ENCODE data around the gene PPM1M. TPM values are rescaled to one million over a fixed set of nuclear protein-coding genes. Genes with fewer than 3 reads are reported as not detected.

Gene PPM1M
- total RNA-seq, 2 donors from 2014 or later, result 22.4 to 33.2 TPM

GRCh38 chr3:52238193-52238760 lies 7.3 kb upstream of the PPM1M start:
- WGBS, result 6% methylated on average over 11 of the region's 11 CpGs

GRCh38 chr3:52238761-52239701 lies 6.5 kb upstream of the PPM1M start, which contains the start of gene TWF2:
Gene TWF2, minus strand, starts transcription at chr3:52239158. Its CDS starts 142 bp downstream, at chr3:52239016.
- no peaks in the 10 kb centered on the region for H3K9me3 ChIP-seq
- TF ChIP-seq POLR2A (IDR thresholded peaks at IDR 0.05) (peak; percentile 88), POLR2AphosphoS5 (IDR thresholded peaks at IDR 0.05) (peak; percentile 63)
- TF ChIP-seq, protein P1, sequence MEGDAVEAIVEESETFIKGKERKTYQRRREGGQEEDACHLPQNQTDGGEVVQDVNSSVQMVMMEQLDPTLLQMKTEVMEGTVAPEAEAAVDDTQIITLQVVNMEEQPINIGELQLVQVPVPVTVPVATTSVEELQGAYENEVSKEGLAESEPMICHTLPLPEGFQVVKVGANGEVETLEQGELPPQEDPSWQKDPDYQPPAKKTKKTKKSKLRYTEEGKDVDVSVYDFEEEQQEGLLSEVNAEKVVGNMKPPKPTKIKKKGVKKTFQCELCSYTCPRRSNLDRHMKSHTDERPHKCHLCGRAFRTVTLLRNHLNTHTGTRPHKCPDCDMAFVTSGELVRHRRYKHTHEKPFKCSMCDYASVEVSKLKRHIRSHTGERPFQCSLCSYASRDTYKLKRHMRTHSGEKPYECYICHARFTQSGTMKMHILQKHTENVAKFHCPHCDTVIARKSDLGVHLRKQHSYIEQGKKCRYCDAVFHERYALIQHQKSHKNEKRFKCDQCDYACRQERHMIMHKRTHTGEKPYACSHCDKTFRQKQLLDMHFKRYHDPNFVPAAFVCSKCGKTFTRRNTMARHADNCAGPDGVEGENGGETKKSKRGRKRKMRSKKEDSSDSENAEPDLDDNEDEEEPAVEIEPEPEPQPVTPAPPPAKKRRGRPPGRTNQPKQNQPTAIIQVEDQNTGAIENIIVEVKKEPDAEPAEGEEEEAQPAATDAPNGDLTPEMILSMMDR (IDR thresholded peaks at IDR 0.05), result peak in 2 of 4 experiments; percentile 57 to 63
- H3K27ac ChIP-seq, result peak within 1 kb of the TSS; percentile 83 to 90
- peak; percentile 66 for DNase-seq (ENCODE audit: low spot score)
- H3K4me3 ChIP-seq, result peak within 1 kb of the TSS; percentile 82 to 94
- intact Hi-C loops (cut with DNase I), result loop anchor here (5.0 kb wide), 1 partner anchor 48 kb away; the partner anchor contains the start of gene GLYCTK
- H3K36me3 ChIP-seq, result no peaks in the 10 kb centered on the region
- no peaks in the 10 kb centered on the region for H3K27me3 ChIP-seq (replicated peaks; ENCODE audit: insufficient read depth)
- 0% methylated on average over 77 of the region's 92 CpGs for WGBS
- H3K4me1 ChIP-seq (replicated peaks), result peaks cover 18% of the 10 kb centered on the region

More at GRCh38 chr3:52238193-52238760, 7.3 kb upstream of the PPM1M start:
- intact Hi-C loops (cut with DNase I), result loop anchor here (5.0 kb wide), 1 partner anchor 49 kb away; the partner anchor contains the start of gene GLYCTK
- Histone ChIP-seq H3K9me3 (no peaks in the 10 kb centered on the region), H3K4me1 (replicated peaks) (peaks cover 18% of the 10 kb centered on the region), H3K4me3 (peak overlapping the region; percentile 82 to 94), H3K36me3 (no peaks in the 10 kb centered on the region), H3K27me3 (replicated peaks; ENCODE audit: insufficient read depth) (no peaks in the 10 kb centered on the region), H3K27ac (peak overlapping the region; percentile 83 to 90)
- TF ChIP-seq POLR2A (IDR thresholded peaks at IDR 0.05), result no peak
- no peak for TF ChIP-seq POLR2AphosphoS5 (IDR thresholded peaks at IDR 0.05)
- TF ChIP-seq, protein P1 (IDR thresholded peaks at IDR 0.05), result no peak
- no peak for DNase-seq (ENCODE audit: low spot score)

DNA sequence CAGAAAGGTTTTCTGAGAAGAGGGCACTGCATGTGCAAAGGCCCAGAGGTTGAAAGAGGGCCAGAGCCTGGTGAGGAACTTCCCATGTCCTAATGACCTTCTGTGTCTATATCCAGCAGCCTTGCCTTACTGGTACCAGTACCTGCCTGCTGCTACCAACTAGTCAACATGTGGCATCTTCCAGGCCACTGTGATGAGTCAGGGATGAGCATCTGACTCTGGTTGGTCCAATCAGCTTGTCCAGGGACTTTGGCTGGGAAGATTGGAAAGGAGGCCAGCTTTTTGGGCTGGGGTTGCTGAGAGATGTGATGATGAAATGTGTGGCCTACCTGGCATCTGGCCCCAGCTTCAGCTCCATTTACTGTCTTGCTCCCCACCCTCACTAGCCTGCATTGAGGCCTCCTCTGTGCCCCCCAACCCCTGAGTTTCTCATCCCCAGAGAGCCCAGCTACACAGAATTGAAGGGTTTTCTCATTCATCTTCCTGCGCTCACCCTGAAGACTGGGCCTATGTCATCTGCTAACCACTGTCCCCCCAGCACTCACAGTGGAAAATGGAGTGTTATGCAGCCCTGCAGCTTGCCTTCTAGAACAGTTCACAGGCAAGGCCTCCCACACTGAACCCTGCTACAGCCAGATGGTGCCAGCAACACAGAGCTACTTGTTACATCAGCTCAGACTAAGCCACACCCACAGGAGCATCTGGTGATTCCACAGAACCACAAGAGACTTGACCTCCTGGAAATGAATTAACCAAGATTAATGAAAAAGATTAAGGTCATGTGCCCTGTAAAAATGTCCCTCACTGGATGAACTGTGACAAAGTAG lies 5.3 kb upstream of the PPM1M start:
- H3K4me1 ChIP-seq (replicated peaks), result peaks cover 18% of the 10 kb centered on the region
- no peak overlapping the region for H3K4me3 ChIP-seq
- intact Hi-C loops (cut with DNase I), result no loop called here
- H3K36me3 ChIP-seq, result no peaks in the 10 kb centered on the region
- 100% methylated on average over 1 of the region's 1 CpG for whole genome bisulfite sequencing
- no peaks in the 10 kb centered on the region for H3K27me3 ChIP-seq (replicated peaks; ENCODE audit: insufficient read depth)
- H3K9me3 ChIP-seq, result no peaks in the 10 kb centered on the region
- H3K27ac ChIP-seq, result peak overlapping the region in 1 of 2 donors; percentile 83
- TF ChIP-seq POLR2A (IDR thresholded peaks at IDR 0.05) (no peak), POLR2AphosphoS5 (IDR thresholded peaks at IDR 0.05) (no peak)
- TF ChIP-seq, protein P1 (IDR thresholded peaks at IDR 0.05), result no peak
- DNase-seq (ENCODE audit: low spot score), result no peak

DNA sequence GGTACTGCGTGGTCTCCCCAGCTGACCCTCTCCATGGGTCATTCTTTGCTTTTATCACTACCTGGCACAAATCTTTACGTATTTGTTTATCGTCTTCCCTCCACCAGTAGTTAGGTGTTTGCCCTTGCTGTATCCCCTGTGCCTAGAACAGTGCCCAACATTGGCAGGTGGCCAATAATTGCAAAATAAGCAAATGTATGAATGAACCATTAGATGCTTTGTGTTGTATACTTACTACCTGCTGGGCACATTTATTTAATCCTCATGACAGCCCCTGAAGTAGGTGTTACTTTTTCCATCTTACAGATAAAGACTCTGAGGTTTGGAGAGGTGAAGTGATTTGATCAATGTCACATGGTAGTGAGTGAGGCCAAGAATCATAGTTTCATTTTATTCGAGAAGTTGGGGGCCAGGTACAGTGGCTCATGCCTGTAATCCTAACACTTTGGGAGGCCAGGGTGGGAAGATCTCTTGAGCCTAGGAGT lies 4.6 kb upstream of the PPM1M start:
- H3K4me1 ChIP-seq (replicated peaks), result peaks cover 18% of the 10 kb centered on the region
- H3K4me3 ChIP-seq, result no peak overlapping the region
- H3K27ac ChIP-seq, result no peak overlapping the region
- no peaks in the 10 kb centered on the region for H3K36me3 ChIP-seq
- no peak for DNase-seq (ENCODE audit: low spot score)
- H3K27me3 ChIP-seq (replicated peaks; ENCODE audit: insufficient read depth), result no peaks in the 10 kb centered on the region
- WGBS, result 87% methylated on average over 4 of the region's 4 CpGs
- TF ChIP-seq POLR2A (IDR thresholded peaks at IDR 0.05), result no peak
- TF ChIP-seq POLR2AphosphoS5 (IDR thresholded peaks at IDR 0.05), result no peak
- TF ChIP-seq, protein P1 (IDR thresholded peaks at IDR 0.05), result no peak
- no peaks in the 10 kb centered on the region for H3K9me3 ChIP-seq
- intact Hi-C loops (cut with DNase I), result no loop called here

Data from prostate gland (tissue), 2 donors.